ENCODE data around the gene CREB3L1.

- TF ChIP-seq GABPA (IDR thresholded peaks at IDR 0.05; ENCODE audit: low read depth, low read length) (no peak), GABPA (CRISPR knock-in tag; IDR thresholded peaks at IDR 0.05; ENCODE audit: low read depth) (no peak), ZNF121 (CRISPR knock-in tag; IDR thresholded peaks at IDR 0.05) (no peak), HCFC1 (IDR thresholded peaks at IDR 0.05; ENCODE audit: low read depth, low read length) (no peak), TEAD2 (CRISPR knock-in tag; IDR thresholded peaks at IDR 0.05) (no peak), MBD4 (IDR thresholded peaks at IDR 0.05; ENCODE audit: borderline replicate concordance, low read length) (no peak), ZNF138 (CRISPR knock-in tag; IDR thresholded peaks at IDR 0.05; ENCODE audit: low read depth) (no peak), SMAD9 (CRISPR knock-in tag; IDR thresholded peaks at IDR 0.05) (no peak), PREB (CRISPR knock-in tag; IDR thresholded peaks at IDR 0.05) (no peak)
- TF ChIP-seq, protein P1, sequence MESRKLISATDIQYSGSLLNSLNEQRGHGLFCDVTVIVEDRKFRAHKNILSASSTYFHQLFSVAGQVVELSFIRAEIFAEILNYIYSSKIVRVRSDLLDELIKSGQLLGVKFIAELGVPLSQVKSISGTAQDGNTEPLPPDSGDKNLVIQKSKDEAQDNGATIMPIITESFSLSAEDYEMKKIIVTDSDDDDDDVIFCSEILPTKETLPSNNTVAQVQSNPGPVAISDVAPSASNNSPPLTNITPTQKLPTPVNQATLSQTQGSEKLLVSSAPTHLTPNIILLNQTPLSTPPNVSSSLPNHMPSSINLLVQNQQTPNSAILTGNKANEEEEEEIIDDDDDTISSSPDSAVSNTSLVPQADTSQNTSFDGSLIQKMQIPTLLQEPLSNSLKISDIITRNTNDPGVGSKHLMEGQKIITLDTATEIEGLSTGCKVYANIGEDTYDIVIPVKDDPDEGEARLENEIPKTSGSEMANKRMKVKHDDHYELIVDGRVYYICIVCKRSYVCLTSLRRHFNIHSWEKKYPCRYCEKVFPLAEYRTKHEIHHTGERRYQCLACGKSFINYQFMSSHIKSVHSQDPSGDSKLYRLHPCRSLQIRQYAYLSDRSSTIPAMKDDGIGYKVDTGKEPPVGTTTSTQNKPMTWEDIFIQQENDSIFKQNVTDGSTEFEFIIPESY (CRISPR knock-in tag; IDR thresholded peaks at IDR 0.05) = no peak
- TF ChIP-seq, protein P2, sequence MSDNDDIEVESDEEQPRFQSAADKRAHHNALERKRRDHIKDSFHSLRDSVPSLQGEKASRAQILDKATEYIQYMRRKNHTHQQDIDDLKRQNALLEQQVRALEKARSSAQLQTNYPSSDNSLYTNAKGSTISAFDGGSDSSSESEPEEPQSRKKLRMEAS (IDR thresholded peaks at IDR 0.05) = no peak
Measured at GRCh38 chr11:46350695-46351094, 73.2 kb downstream of the CREB3L1 start.
